ENCODE measurements around the gene GINS2.

GINS2 gene

DNA sequence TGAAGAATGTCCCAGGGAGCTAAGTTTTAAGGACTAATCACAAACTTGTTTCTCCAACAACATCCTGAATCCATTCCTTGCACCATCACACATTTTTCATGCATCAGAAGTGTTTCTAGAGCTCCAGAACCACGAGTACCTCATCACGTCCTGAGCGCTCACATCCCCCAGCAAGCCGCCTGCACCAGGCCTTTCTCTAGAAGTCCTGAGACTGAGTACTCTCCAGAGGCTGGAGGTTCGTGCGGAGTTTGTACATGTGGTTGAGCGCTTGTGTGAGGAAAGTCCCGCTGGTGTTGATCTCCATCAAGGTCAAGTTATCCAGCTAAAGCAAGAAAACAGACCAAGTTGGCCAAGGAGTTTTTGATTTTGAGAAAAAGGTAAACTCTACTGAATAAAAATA is 10.7 kb downstream of the GINS2 start:
- DNase-seq (ENCODE audit: low read depth, low spot score), result no peak
- no CpG with 5 or more reads among the region's 8 CpGs for WGBS (ENCODE audit: insufficient coverage, insufficient read length)
- no peak overlapping the region for H3K27ac ChIP-seq (ENCODE audit: low read length)
- H3K4me3 ChIP-seq (ENCODE audit: low read length), result no peak overlapping the region
- no peaks in the 10 kb centered on the region for H3K9me3 ChIP-seq (ENCODE audit: control insufficient read depth, insufficient read depth, low read length)
- peaks cover 43% of the 10 kb centered on the region for H3K36me3 ChIP-seq (ENCODE audit: control insufficient read depth, insufficient read depth, low read length)
- H3K27me3 ChIP-seq (ENCODE audit: control insufficient read depth, insufficient read depth, low read length), result no peaks in the 10 kb centered on the region
- no peaks in the 10 kb centered on the region for H3K4me1 ChIP-seq (ENCODE audit: control insufficient read depth, insufficient read depth, low read length)

DNA sequence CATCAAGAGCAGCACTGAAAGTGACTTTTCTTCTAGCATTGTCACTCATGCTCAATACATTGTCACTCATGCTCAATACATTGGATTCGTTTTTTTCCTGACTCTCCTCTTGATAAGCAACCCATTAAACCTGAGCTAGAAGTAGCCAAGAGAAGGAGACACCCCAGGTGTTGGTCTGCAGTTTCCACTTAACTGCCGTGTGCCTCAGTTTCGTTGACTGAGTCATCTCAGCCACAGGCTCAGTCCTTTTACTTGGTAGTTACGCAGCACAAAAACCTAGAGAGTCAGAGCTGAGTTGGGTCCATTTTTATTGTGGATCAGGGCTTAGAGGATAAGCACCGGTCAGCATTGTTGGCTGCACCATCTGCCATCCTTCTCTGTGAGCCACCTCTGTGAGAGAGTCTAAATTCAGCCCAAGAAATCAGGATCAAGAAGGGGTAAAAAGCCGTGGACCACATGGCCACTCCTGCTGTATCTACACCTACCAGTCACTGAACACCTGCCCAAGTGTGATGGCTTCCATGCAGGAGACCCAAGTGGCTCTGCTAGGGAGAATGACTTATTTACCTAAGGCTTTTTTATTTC is 11.3 kb downstream of the GINS2 start:
- no peak overlapping the region for H3K27ac ChIP-seq (ENCODE audit: low read length)
- H3K4me1 ChIP-seq (ENCODE audit: control insufficient read depth, insufficient read depth, low read length), result no peaks in the 10 kb centered on the region
- H3K4me3 ChIP-seq (ENCODE audit: low read length), result no peak overlapping the region; the same call in 1 of the 2 replicates
- H3K36me3 ChIP-seq (ENCODE audit: control insufficient read depth, insufficient read depth, low read length), result peaks cover 47% of the 10 kb centered on the region
- H3K9me3 ChIP-seq (ENCODE audit: control insufficient read depth, insufficient read depth, low read length), result no peaks in the 10 kb centered on the region
- DNase-seq (ENCODE audit: low read depth, low spot score), result no peak
- no CpG with 5 or more reads among the region's 6 CpGs for WGBS (ENCODE audit: insufficient coverage, insufficient read length)
- H3K27me3 ChIP-seq (ENCODE audit: control insufficient read depth, insufficient read depth, low read length), result no peaks in the 10 kb centered on the region

DNA sequence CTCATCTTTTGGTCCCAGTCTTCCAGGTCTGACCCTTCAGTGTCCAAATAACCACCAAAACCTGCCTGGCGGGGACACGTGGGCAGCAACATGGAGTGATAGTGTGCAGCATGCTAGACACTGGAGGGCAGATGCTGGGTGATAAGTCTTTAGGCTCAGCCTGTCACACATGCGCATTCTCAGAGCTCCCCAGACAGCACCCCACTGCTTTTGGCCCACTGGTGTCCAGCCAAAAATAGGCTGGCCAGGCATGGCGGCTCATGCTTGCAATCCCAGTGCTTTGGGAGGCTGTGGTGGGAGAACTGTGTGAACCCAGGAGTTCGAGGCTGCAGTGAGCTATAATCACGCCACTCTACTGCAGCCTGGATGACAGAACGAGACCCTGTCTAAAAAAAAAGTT is 12.3 kb downstream of the GINS2 start:
- no CpG with 5 or more reads among the region's 7 CpGs for WGBS (ENCODE audit: insufficient coverage, insufficient read length)
- DNase-seq (ENCODE audit: low read depth, low spot score), result no peak
- H3K4me3 ChIP-seq (ENCODE audit: low read length), result no peak overlapping the region
- no peaks in the 10 kb centered on the region for H3K9me3 ChIP-seq (ENCODE audit: control insufficient read depth, insufficient read depth, low read length)
- peaks cover 50% of the 10 kb centered on the region for H3K36me3 ChIP-seq (ENCODE audit: control insufficient read depth, insufficient read depth, low read length)
- H3K4me1 ChIP-seq (ENCODE audit: control insufficient read depth, insufficient read depth, low read length), result no peaks in the 10 kb centered on the region
- H3K27ac ChIP-seq (ENCODE audit: low read length), result no peak overlapping the region
- H3K27me3 ChIP-seq (ENCODE audit: control insufficient read depth, insufficient read depth, low read length), result no peaks in the 10 kb centered on the region

DNA sequence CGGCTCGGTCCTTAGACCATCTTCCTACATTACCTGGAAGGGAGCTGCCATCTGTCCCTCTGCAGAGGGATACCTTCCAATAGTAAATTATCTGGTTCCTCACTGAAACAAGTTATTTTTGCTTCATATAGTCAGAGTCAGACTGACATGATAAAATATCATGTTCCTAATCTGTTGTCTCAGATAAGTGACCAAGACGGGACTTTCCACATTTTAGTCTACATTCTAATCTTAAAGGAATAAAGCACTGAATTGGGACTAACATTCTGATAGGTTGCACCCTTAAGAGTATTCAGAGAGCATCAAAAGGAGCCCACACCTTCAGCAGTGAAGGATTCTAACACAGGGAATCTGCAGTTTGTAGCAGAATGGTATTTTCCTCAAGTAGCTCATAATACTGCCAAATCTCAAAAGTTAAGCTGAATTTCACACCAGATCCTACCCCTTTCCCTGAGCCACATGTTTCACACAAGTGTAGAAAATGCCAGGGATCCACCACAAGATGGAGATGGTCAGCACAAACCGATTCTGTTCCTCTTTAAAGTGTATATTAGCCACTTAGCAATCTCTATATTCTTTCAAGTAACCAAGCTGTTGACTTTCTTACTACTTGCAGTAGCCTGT is 13.4 kb downstream of the GINS2 start:
- WGBS (ENCODE audit: insufficient coverage, insufficient read length), result no CpG with 5 or more reads among the region's 4 CpGs
- H3K27ac ChIP-seq (ENCODE audit: low read length), result no peak overlapping the region
- H3K4me1 ChIP-seq (ENCODE audit: control insufficient read depth, insufficient read depth, low read length), result no peaks in the 10 kb centered on the region; the same call in 1 of the 2 replicates
- no peak for DNase-seq (ENCODE audit: low read depth, low spot score)
- peaks cover 44% of the 10 kb centered on the region for H3K36me3 ChIP-seq (ENCODE audit: control insufficient read depth, insufficient read depth, low read length)
- no peaks in the 10 kb centered on the region for H3K27me3 ChIP-seq (ENCODE audit: control insufficient read depth, insufficient read depth, low read length)
- no peak overlapping the region for H3K4me3 ChIP-seq (ENCODE audit: low read length)
- no peaks in the 10 kb centered on the region for H3K9me3 ChIP-seq (ENCODE audit: control insufficient read depth, insufficient read depth, low read length)

DNA sequence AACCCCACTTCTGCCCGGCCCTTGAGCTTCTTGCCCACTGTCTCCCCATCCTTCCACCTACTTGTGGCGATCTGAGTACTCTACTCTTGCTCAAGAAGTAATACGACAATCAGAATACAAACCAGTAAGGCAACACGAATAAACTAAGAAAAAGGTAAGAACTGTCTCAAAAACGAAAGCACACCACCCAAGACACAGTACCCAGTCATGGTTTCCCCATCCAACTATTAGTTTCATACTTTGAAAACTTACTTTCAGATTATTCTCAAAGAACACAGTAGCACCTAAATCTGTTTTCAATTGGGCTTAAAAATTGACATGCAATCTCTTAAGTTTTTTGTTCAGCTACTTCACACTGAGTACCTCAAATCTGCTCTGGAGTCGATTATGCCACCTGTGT is 13.9 kb downstream of the GINS2 start:
- no peaks in the 10 kb centered on the region for H3K9me3 ChIP-seq (ENCODE audit: control insufficient read depth, insufficient read depth, low read length)
- no CpG with 5 or more reads among the region's 6 CpGs for WGBS (ENCODE audit: insufficient coverage, insufficient read length)
- H3K4me1 ChIP-seq (ENCODE audit: control insufficient read depth, insufficient read depth, low read length), result no peaks in the 10 kb centered on the region; the same call in 1 of the 2 replicates
- H3K27me3 ChIP-seq (ENCODE audit: control insufficient read depth, insufficient read depth, low read length), result no peaks in the 10 kb centered on the region
- peaks cover 43% of the 10 kb centered on the region for H3K36me3 ChIP-seq (ENCODE audit: control insufficient read depth, insufficient read depth, low read length)
- no peak overlapping the region for H3K27ac ChIP-seq (ENCODE audit: low read length)
- H3K4me3 ChIP-seq (ENCODE audit: low read length), result no peak overlapping the region
- DNase-seq (ENCODE audit: low read depth, low spot score), result no peak

DNA sequence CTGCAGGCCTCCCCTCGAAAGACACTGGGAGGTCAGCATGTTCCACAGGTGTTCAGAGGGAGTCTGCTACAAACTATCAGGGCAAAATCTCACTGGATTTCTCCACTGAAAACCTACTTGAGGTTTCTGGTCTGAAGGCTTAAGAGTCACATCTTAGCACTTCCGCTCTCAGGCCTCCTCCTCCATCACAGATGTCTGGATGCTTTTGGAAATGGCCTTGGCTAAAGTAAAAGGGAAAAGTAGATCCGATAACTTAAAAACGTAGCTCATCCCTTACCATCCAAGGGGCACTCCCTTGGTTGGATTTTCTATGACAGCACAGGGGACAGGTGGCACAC is 14.4 kb downstream of the GINS2 start:
- Histone ChIP-seq H3K36me3 (ENCODE audit: control insufficient read depth, insufficient read depth, low read length) (peaks cover 43% of the 10 kb centered on the region), H3K27me3 (ENCODE audit: control insufficient read depth, insufficient read depth, low read length) (no peaks in the 10 kb centered on the region), H3K4me3 (ENCODE audit: low read length) (no peak overlapping the region), H3K27ac (ENCODE audit: low read length) (no peak overlapping the region), H3K9me3 (ENCODE audit: control insufficient read depth, insufficient read depth, low read length) (no peaks in the 10 kb centered on the region), H3K4me1 (ENCODE audit: control insufficient read depth, insufficient read depth, low read length) (no peaks in the 10 kb centered on the region; the same call in 1 of the 2 replicates)
- no CpG with 5 or more reads among the region's 4 CpGs for WGBS (ENCODE audit: insufficient coverage, insufficient read length)
- DNase-seq (ENCODE audit: low read depth, low spot score), result no peak

DNA sequence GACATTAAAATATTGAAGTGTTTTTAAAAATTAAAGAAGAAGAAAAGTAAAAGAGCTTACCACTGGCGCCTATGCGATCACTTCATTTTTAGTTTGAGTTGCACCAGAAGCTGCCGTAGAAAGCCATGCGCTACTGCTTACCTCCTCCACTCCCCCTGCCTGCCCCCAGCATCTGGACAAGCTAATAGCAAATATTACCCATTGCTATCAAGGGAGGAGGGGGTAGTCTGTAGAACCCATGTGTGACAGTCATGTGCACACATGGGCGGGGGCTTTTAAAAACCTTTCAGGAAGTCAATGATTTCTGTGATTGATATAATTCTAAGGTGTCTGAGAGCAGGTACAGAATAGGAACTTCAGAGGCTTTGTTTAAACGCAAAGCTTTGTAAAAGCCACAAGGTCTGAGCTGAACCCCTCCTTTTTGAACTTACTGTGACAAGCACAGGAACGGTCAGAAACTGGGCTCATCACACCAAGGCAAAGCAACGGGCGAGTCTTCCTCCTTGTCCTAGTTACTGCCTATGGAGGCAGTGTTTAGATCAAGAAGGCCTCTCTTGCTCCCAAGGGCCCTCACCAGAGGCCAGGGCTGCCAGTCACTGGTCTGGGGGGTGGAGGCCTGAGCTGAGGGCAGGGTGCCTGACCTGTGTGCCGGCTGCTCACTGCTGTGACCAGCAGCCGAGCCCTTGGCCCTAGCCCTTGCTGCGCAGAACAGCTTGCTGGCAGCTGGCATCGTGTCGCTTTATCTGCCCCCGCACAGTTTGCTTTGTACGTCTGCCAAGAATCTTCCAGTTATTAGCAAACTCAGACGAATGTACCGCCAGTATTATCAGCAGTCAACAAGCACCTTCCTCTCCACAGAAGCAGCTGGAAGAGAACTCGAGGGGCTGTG is 15.0 kb downstream of the GINS2 start:
- Histone ChIP-seq H3K9me3 (ENCODE audit: control insufficient read depth, insufficient read depth, low read length) (no peaks in the 10 kb centered on the region), H3K27ac (ENCODE audit: low read length) (no peak overlapping the region), H3K4me1 (ENCODE audit: control insufficient read depth, insufficient read depth, low read length) (no peaks in the 10 kb centered on the region; the same call in 1 of the 2 replicates), H3K4me3 (ENCODE audit: low read length) (no peak overlapping the region), H3K27me3 (ENCODE audit: control insufficient read depth, insufficient read depth, low read length) (no peaks in the 10 kb centered on the region), H3K36me3 (ENCODE audit: control insufficient read depth, insufficient read depth, low read length) (peaks cover 43% of the 10 kb centered on the region)
- no peak for DNase-seq (ENCODE audit: low read depth, low spot score)
- no CpG with 5 or more reads among the region's 19 CpGs for WGBS (ENCODE audit: insufficient coverage, insufficient read length)

DNA sequence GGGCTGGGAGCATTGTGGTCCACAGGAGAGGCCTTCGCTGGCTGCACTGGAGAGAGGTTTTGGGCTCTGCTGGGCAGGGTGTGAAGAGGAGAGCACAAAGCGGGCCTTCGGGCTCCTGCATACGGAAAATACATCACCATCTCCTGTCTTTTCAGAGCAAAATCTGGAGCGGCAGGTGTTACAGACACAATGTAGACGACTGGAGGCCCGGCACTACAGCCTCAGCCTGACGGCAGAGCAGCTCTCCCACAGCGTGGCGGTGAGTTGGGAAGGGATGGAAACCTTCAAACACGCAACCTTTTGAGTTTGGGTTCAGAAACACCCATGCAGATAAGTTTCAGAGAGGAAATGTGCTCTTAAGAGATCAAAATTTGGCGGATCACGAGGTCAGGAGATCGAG is 17.9 kb downstream of the GINS2 start:
- WGBS (ENCODE audit: insufficient coverage, insufficient read length), result no CpG with 5 or more reads among the region's 14 CpGs
- Histone ChIP-seq H3K36me3 (ENCODE audit: control insufficient read depth, insufficient read depth, low read length) (peaks cover 51% of the 10 kb centered on the region), H3K27ac (ENCODE audit: low read length) (no peak overlapping the region)

DNA sequence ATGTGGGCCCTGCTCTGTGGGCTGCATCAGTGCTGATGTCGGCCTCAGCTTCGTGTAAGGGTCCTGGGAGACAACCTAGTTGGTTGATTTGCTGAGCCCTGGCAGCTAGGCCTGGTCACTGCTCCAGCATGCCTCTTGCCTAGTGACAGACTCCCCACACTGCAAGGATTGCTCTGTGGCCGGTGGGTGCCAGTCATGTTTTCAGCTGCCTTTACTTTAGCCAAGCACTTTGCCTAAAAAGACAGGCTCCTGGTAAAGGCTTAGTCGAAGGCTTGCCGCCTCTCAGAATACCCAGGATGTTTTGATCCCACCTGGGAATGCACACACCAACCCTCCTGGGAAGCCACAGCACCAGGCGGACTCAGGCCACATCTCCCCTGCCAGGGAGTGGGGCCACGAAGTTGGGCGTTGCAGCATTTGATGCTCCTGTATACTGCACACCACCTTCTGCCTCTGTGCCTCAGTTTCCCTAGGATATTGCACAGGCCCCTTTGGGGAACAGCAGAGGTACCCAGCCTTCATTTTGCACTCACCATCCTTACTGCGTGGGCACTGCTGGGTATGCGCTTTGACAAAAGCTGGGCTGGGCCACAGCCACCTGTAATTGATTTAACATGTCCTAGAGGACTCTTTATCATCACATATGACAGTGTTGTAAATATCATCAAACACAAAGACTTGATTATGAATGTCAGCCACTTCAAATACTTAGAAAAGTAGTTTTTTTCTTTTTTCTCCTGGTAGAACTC is 19.9 kb downstream of the GINS2 start:
- Histone ChIP-seq H3K4me3 (ENCODE audit: low read length) (no peak overlapping the region), H3K36me3 (ENCODE audit: control insufficient read depth, insufficient read depth, low read length) (peaks cover 58% of the 10 kb centered on the region), H3K27ac (ENCODE audit: low read length) (no peak overlapping the region), H3K4me1 (ENCODE audit: control insufficient read depth, insufficient read depth, low read length) (no peaks in the 10 kb centered on the region; the same call in 1 of the 2 replicates), H3K27me3 (ENCODE audit: control insufficient read depth, insufficient read depth, low read length) (no peaks in the 10 kb centered on the region), H3K9me3 (ENCODE audit: control insufficient read depth, insufficient read depth, low read length) (no peaks in the 10 kb centered on the region)
- DNase-seq (ENCODE audit: low read depth, low spot score), result no peak
- no CpG with 5 or more reads among the region's 10 CpGs for WGBS (ENCODE audit: insufficient coverage, insufficient read length)

More for the DNA sequence above, 17.9 kb downstream of the GINS2 start:
- DNase-seq (ENCODE audit: low read depth, low spot score), result no peak
- H3K27me3 ChIP-seq (ENCODE audit: control insufficient read depth, insufficient read depth, low read length), result no peaks in the 10 kb centered on the region
- H3K9me3 ChIP-seq (ENCODE audit: control insufficient read depth, insufficient read depth, low read length), result no peaks in the 10 kb centered on the region
- no peaks in the 10 kb centered on the region; the same call in 1 of the 2 replicates for H3K4me1 ChIP-seq (ENCODE audit: control insufficient read depth, insufficient read depth, low read length)
- no peak overlapping the region for H3K4me3 ChIP-seq (ENCODE audit: low read length)

DNA sequence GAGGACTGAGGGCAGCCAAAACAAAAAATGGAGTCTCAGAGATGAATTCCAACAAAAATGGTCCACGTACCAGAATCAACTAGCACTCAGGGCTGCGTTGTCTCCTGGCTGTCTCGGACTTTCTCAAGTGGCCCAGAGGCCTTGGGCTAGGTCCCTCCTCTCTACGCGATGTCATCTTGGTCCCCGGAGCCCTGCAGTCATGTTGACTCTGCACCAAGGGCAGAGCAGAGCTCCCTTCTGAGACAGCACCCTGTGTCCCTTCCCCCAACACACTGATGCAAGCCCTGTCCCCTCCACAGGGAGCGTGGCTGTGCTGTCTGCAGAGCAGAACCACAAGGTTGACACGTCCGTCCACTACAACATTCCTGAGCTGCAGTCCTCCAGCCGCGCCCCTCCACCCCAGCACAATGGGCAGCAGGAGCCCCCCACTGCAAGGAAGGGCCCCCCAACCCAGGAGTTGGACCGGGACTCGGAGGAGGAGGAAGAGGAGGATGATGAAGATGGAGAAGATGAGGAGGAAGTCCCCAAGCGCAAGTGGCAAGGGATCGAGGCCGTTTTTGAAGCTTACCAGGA is 20.8 kb downstream of the GINS2 start:
- Histone ChIP-seq H3K4me3 (ENCODE audit: low read length) (no peak overlapping the region), H3K27me3 (ENCODE audit: control insufficient read depth, insufficient read depth, low read length) (no peaks in the 10 kb centered on the region), H3K4me1 (ENCODE audit: control insufficient read depth, insufficient read depth, low read length) (no peaks in the 10 kb centered on the region; the same call in 1 of the 2 replicates), H3K36me3 (ENCODE audit: control insufficient read depth, insufficient read depth, low read length) (peaks cover 63% of the 10 kb centered on the region), H3K9me3 (ENCODE audit: control insufficient read depth, insufficient read depth, low read length) (no peaks in the 10 kb centered on the region), H3K27ac (ENCODE audit: low read length) (no peak overlapping the region)
- DNase-seq (ENCODE audit: low read depth, low spot score), result no peak
- WGBS (ENCODE audit: insufficient coverage, insufficient read length), result no CpG with 5 or more reads among the region's 16 CpGs

Measured in iPS DF 6.9 (cell line).